GM18508 (cell line): ENCODE results near the gene TRAF3.

Experiments
- ATAC-seq: cut with Tn5 transposase; IDR thresholded peaks from one replicate; pipeline ENCODE4 v1.9.1; 2021; ENCODE audit warnings: moderate number of reproducible peaks; ENCODE audit not compliant: insufficient read depth, unreplicated experiment

The TRAF3 gene

GRCh38 chr14:102776761-102777710, at the start of gene TRAF3:
Gene TRAF3, plus strand, starts transcription at chr14:102777449. Its CDS starts 92,753 bp downstream, at chr14:102870202.
- no peak for ATAC-seq

GRCh38 chr14:102728501-102728900, 48.7 kb upstream of the TRAF3 start:
- ATAC-seq = no peak

- no peak for ATAC-seq
These were observed 48.0 kb upstream of the TRAF3 start for GRCh38 chr14:102729268-102729667.

GRCh38 chr14:102729825-102730224, 47.4 kb upstream of the TRAF3 start:
- ATAC-seq = no peak

- no peak for ATAC-seq
These were observed 46.0 kb upstream of the TRAF3 start for GRCh38 chr14:102731101-102731870.

GRCh38 chr14:102731871-102732800, 45.1 kb upstream of the TRAF3 start:
- ATAC-seq = no peak

- no peak for ATAC-seq
These were observed 44.3 kb upstream of the TRAF3 start for GRCh38 chr14:102732924-102733323.

- ATAC-seq = no peak
These were observed 43.9 kb upstream of the TRAF3 start for GRCh38 chr14:102733326-102733725.

GRCh38 chr14:102734436-102734835, 42.8 kb upstream of the TRAF3 start:
- ATAC-seq = no peak

GRCh38 chr14:102736956-102737355, 40.3 kb upstream of the TRAF3 start:
- ATAC-seq = no peak

- ATAC-seq = no peak
These were observed 39.6 kb upstream of the TRAF3 start for GRCh38 chr14:102737402-102738372.

- ATAC-seq = no peak
These were observed 38.7 kb upstream of the TRAF3 start for GRCh38 chr14:102738373-102739189.

GRCh38 chr14:102739190-102739469, 38.1 kb upstream of the TRAF3 start:
- ATAC-seq = no peak

- ATAC-seq = no peak
These were observed 30.4 kb upstream of the TRAF3 start for GRCh38 chr14:102746634-102747438.

GRCh38 chr14:102748806-102749205, 28.4 kb upstream of the TRAF3 start:
- ATAC-seq = no peak

GRCh38 chr14:102749393-102750305, 27.6 kb upstream of the TRAF3 start:
- ATAC-seq = no peak

- no peak for ATAC-seq
These were observed 26.9 kb upstream of the TRAF3 start for GRCh38 chr14:102750376-102750775.
